GM06990 (cell line): ENCODE results near the gene SCMH1.
A peak's percentile ranks its signal among the peaks of the same experiment; 100 is the strongest.

Source experiments
- DNase-seq: peaks from one replicate; pipeline ENCODE4 v3.0.0-alpha.2; 2011; ENCODE audit not compliant: insufficient read length; ENCODE audit errors: extremely low read depth
- H3K27me3 ChIP-seq: replicated peaks from 2 replicates; pipeline ENCODE4 v1.6.0; 2011; ENCODE audit warnings: low read length; ENCODE audit not compliant: control insufficient read depth, insufficient read depth
- H3K36me3 ChIP-seq: 2 replicates; pipeline ENCODE4 v1.5.1; 2011; ENCODE audit warnings: low read length; ENCODE audit not compliant: control insufficient read depth, insufficient read depth
- H3K4me3 ChIP-seq: replicated peaks from 2 replicates; pipeline ENCODE4 v1.5.1; 2011; ENCODE audit warnings: low read depth, mild to moderate bottlenecking, control low read depth, low read length
- TF ChIP-seq, protein P1 (sequence below): IDR thresholded peaks from 2 replicates; pipeline ENCODE4 v1.5.1; 2011; ENCODE audit warnings: low read length, control low read depth, mild to moderate bottlenecking, inconsistent platforms; ENCODE audit not compliant: insufficient read depth, poor library complexity, severe bottlenecking

Gene SCMH1

DNA sequence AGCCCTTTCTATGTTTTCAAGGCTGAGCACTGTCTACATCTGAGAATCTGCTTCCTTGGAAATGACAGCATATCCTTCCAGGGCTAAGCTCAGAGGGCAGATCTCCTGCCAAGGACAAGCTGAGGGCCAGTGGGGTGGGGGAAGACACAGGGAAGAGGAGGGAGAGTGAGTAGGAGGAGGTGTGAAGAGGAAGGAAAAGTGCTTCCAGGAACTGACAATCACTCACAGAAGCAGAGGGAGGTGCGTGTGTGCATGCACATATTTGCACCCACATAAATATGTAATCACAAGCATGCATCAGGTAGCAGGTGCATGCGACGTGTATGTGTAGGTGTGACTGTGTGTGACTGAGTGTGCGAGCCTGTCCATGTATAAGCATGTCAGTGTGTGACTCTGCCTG lies 43.7 kb upstream of the SCMH1 start:
- TF ChIP-seq, protein P1, sequence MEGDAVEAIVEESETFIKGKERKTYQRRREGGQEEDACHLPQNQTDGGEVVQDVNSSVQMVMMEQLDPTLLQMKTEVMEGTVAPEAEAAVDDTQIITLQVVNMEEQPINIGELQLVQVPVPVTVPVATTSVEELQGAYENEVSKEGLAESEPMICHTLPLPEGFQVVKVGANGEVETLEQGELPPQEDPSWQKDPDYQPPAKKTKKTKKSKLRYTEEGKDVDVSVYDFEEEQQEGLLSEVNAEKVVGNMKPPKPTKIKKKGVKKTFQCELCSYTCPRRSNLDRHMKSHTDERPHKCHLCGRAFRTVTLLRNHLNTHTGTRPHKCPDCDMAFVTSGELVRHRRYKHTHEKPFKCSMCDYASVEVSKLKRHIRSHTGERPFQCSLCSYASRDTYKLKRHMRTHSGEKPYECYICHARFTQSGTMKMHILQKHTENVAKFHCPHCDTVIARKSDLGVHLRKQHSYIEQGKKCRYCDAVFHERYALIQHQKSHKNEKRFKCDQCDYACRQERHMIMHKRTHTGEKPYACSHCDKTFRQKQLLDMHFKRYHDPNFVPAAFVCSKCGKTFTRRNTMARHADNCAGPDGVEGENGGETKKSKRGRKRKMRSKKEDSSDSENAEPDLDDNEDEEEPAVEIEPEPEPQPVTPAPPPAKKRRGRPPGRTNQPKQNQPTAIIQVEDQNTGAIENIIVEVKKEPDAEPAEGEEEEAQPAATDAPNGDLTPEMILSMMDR, result no peak
- DNase-seq, result no peak
- Histone ChIP-seq H3K4me3 (no peak overlapping the region), H3K27me3 (no peaks in the 10 kb centered on the region; the same call in none of the 2 replicates), H3K36me3 (no peaks in the 10 kb centered on the region)

DNA sequence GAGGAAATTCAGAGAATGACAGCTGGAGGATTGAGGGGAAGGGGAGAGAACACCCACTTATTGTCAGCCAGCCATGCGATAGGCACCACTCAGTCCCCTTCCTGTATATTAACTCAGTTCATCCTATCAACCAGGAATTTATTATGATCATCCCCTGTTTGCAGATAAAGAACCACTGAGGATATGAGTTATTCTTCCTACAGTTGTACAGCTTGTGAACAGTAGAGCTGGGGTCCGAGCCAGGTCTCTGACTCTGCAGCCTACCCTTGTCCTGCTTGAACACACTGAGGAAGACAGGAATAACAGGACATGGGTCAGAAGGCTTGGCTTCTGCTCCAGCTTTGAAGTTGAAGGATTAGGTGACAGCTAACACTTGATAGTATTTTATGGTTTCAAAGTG lies 42.0 kb upstream of the SCMH1 start:
- TF ChIP-seq, protein P1, result no peak
- Histone ChIP-seq H3K27me3 (no peaks in the 10 kb centered on the region; the same call in none of the 2 replicates), H3K36me3 (no peaks in the 10 kb centered on the region), H3K4me3 (no peak overlapping the region)
- DNase-seq, result no peak

DNA sequence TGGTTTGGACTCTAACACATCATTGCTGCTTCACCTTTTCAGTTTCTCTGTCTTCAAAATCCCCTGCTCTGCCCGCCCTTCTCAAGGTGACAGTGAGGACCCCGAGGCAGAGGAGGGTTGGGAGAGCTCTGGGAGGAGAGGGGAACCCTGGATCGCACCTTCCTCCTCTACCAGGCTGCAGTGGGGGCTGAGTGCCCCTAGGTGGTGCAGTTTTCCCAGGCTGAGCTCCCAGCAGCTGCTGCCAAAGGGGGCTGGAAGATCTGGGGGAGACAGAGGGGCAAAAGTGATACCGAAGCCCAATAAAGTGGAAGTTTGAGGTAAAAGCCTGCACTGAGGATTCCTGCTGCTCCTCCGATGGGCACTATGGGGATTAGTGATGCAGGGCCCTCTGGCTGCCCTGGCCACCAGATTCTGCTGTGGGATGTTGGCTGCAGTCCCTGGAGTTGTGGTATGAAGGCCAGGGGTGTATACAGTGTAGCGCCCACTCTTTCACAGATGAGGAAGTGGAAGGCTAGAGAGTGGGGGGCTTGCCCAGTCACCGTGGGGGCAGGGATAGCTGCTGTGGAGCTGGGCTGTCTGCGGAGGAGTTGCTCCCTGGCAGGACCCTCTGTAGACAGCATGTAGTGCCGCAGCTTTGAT lies 40.7 kb upstream of the SCMH1 start:
- Histone ChIP-seq H3K27me3 (no peaks in the 10 kb centered on the region; the same call in none of the 2 replicates), H3K4me3 (no peak overlapping the region), H3K36me3 (no peaks in the 10 kb centered on the region)
- TF ChIP-seq, protein P1, result peak; percentile 92
- peak; percentile 15 for DNase-seq

DNA sequence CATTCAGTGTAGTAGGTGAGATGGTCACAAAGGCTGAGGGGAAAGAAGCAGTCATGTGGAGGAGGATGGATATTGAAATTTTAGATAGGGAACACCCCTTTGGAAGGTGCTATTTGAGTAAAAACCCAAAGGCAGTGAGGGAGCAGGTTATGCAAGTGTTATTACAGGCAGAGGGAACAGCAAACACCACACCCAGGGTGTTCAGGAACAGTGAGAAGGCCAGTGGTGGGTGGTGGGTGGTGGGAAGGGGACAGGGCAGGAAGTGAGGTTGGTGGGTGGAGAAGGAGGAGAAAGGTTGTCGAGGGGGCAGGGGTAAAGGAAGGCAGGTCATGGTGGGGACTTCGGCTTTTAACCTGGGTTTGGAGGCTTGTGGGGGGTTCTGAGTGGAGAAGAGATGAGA lies 39.2 kb upstream of the SCMH1 start:
- H3K36me3 ChIP-seq, result no peaks in the 10 kb centered on the region
- DNase-seq, result no peak
- TF ChIP-seq, protein P1, result no peak

DNA sequence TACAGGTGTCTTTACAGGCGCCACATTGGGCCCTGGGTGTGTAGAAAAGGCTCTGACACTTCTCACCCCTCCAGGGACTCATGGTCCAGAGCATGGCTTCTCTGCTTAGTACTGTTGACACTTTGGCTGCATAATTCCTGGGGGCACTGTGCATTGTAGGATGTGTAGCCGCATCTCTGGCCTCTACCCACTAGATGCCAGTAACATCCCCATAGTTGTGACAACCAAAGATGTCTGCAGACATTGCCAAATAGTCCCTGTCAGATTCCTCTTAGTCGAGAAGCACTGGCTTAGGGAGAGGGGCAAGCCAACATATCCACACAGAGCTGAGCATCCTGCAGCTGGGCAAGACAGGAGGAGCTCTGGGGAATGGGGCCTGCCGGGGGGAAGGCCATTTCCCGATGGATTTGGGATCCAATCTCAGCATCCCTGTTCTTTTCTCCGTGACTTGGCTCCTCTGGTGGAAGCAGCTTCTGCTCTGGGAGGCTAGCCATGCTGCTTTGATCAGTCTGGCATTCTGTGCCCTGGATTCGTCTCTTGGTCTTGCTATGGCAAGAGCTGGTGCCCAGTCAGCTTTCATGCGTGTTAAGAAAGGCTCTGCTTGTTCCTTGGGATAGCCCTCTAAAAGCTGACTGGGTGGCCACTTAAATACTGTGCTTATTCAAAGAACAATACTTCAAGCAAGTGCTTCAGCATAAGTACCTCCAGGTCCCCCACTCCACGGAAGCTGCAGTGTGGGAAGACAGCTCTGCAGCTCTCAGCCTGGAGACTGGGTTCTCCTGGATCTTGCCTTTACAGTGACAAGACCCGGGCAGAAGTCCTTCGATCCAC lies 38.3 kb upstream of the SCMH1 start:
- DNase-seq, result no peak
- H3K36me3 ChIP-seq, result no peaks in the 10 kb centered on the region
- TF ChIP-seq, protein P1, result no peak
- H3K27me3 ChIP-seq, result peaks cover 1% of the 10 kb centered on the region
- no peak overlapping the region for H3K4me3 ChIP-seq

More for the DNA sequence above, 39.2 kb upstream of the SCMH1 start:
- H3K4me3 ChIP-seq, result no peak overlapping the region
- peaks cover 1% of the 10 kb centered on the region for H3K27me3 ChIP-seq
